GM18511 (cell line): ENCODE results near the gene ADAR.

Source experiments
- ATAC-seq: cut with Tn5 transposase; IDR thresholded peaks from one replicate; pipeline ENCODE4 v1.9.1; 2021; ENCODE audit warnings: mild to moderate bottlenecking, moderate library complexity; ENCODE audit not compliant: unreplicated experiment

Gene ADAR

GRCh38 chr1:154619181-154619948, 11.4 kb upstream of the ADAR start:
- no peak for ATAC-seq

- ATAC-seq, result no peak
Measured at GRCh38 chr1:154616659-154617345, 8.8 kb upstream of the ADAR start.

- ATAC-seq, result no peak
Measured at GRCh38 chr1:154615411-154615810, 7.4 kb upstream of the ADAR start.

GRCh38 chr1:154614901-154615300, 6.9 kb upstream of the ADAR start:
- ATAC-seq, result no peak

- no peak for ATAC-seq
Measured at GRCh38 chr1:154614247-154614646, 6.3 kb upstream of the ADAR start.

GRCh38 chr1:154611150-154611862, 3.3 kb upstream of the ADAR start:
- ATAC-seq, result no peak

- no peak for ATAC-seq
Measured at GRCh38 chr1:154609398-154610380, 1.7 kb upstream of the ADAR start.

- ATAC-seq, result no peak
Measured at GRCh38 chr1:154608397-154609270, 648 bp upstream of the ADAR start.

GRCh38 chr1:154607106-154607608, 829 bp downstream of the ADAR start:
- no peak for ATAC-seq

GRCh38 chr1:154605534-154605933, 2.5 kb downstream of the ADAR start:
- ATAC-seq, result no peak

GRCh38 chr1:154603317-154603716, 4.7 kb downstream of the ADAR start:
- ATAC-seq, result no peak

- no peak for ATAC-seq
Measured at GRCh38 chr1:154599658-154600057, 8.3 kb downstream of the ADAR start.

GRCh38 chr1:154598871-154599635, 8.9 kb downstream of the ADAR start:
- no peak for ATAC-seq

GRCh38 chr1:154595621-154596020, 12.4 kb downstream of the ADAR start:
- ATAC-seq, result no peak

- no peak for ATAC-seq
Measured at GRCh38 chr1:154594811-154595210, 13.2 kb downstream of the ADAR start.

- no peak for ATAC-seq
Measured at GRCh38 chr1:154593390-154593789, 14.6 kb downstream of the ADAR start.

GRCh38 chr1:154591206-154591605, 16.8 kb downstream of the ADAR start:
- no peak for ATAC-seq

GRCh38 chr1:154590756-154591155, 17.2 kb downstream of the ADAR start:
- ATAC-seq, result no peak

- no peak for ATAC-seq
Measured at GRCh38 chr1:154589780-154590179, 18.2 kb downstream of the ADAR start.
